ENCODE data around the gene ITGAX.
"Not testable (repeated sequence)": the region's sequence is repeated elsewhere in the genome, so short reads cannot be mapped to it uniquely, and the experiment has no call there.

The ITGAX gene

DNA sequence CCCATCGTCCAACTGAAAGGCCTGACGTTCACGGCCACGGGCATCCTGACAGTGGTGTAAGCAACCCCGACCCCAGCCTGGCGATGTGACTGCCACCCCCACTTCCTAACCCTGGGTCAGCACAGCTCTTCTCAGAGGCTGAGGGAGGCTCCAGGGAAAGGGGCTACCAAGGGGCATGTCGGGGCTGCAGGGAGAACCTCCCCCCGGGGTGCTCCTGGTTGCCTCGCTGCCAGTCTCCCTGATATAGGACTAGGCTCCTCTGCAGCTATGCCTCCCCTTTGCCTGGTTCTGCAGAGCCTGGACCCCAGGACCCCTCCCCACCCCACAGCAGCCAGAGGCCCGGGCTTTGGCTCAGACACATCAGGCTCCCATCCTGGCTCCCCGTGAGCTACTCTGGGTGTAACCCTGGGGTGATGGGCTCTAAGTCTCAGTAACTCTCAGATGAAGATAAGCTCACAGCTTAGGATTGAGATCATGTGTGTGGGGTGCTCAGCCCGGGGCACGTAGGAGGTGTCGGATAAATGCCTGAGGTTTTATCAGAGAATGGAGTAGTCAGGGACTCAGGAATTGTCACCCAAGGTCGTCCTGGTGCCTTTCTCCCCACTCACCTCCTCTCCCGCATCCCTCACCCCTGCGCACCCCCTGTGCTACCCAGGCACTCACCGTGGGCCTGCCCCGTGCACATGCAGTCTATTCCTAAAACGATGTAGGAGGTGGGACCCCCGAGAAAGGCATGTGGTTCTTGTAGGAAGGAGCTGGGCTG lies 48.8 kb downstream of the ITGAX start:
- Mint-ChIP-seq H3K27me3 (peaks cover 7% of the 10 kb centered on the region), H3K4me3 (no peak overlapping the region), H3K4me1 (peaks cover 19% of the 10 kb centered on the region), H3K9me3 (peaks cover 11 to 15% of the 10 kb centered on the region in 2 donors), H3K27ac (no peak overlapping the region)
- ATAC-seq (no peak), DNase-seq (no peak)

DNA sequence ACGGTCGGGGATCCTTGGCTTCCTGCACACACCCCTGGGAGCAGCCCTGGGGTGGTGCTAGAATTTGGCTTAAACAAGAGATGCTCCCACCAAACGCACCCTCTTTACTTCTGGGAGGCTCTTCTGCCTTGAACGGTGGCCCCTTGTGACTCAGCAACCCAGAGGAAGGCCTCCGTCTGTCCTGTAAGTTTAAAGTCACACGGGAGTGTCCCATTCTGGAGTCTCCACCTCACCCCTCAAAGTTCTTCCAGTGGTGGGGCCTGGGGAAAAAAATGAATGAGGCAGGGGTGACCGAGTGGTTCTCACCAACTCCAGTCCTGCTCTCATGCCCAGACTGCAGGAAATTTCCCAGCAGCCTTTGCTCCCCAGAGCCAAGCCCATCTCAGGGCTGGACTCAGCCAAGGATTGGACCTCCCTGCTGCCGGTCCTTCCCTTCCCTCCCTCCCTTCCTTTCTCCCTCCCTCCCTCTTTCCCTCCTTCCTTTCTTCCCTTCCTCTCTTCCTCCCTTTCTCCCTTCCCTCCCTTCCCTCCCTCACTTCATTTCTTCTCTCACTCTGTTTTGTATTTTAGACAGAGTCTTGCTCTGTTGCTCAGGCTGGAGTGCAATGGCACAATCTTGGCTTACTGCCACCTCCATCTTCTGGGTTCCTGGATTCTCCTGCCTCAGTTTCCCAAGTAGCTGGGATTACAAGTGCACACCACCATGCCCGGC lies 49.5 kb downstream of the ITGAX start:
- no peak for DNase-seq
- peaks cover 14% of the 10 kb centered on the region for H3K4me1 Mint-ChIP-seq
- no peak overlapping the region for H3K4me3 Mint-ChIP-seq
- H3K9me3 Mint-ChIP-seq, result peaks cover 7% of the 10 kb centered on the region in 2 donors
- peaks cover 9% of the 10 kb centered on the region for H3K27me3 Mint-ChIP-seq
- ATAC-seq, result no peak
- peak overlapping the region in 1 of 2 donors; percentile 72 for H3K27ac Mint-ChIP-seq

DNA sequence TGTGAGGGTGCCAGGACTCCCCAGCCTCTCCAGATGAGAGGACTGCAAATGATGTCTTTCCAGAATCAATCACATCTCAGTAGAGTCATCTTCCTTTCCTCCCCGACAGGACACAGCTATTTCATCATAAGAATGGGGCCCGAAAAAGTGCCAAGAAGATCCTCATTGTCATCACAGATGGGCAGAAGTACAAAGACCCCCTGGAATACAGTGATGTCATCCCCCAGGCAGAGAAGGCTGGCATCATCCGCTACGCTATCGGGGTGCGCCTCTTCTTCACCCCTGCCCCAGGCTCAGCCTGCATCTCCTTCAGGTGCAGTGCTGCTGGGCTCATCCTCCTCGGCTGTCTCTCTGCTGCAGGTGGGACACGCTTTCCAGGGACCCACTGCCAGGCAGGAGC lies 52.4 kb downstream of the ITGAX start:
- H3K27ac Mint-ChIP-seq, result no peak overlapping the region
- no peak overlapping the region for H3K4me3 Mint-ChIP-seq
- no peaks in the 10 kb centered on the region for H3K9me3 Mint-ChIP-seq
- H3K4me1 Mint-ChIP-seq, result no peaks in the 10 kb centered on the region
- DNase-seq (no peak), ATAC-seq (no peak)
- H3K27me3 Mint-ChIP-seq, result peaks cover 9% of the 10 kb centered on the region

DNA sequence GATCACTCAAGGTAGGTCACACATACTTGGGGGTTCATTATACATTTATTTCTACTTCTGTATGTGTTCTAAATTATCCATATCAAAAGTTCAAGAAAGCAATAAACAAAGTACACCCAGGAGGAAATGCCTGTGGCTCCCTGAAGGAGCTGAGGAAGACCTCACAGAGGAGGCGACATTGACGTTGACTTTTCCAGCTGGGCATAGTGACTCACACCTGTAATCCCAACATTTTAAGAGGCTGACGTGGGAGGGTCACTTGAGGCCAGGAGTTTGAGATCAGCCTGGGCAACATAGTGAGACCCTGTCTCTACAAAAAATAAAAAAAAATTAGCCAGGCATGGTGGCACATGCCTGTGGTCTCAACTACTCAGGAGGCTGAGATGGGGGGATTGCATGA lies 54.5 kb downstream of the ITGAX start:
- H3K27ac Mint-ChIP-seq, result peak overlapping the region in 1 of 2 donors; percentile 59
- DNase-seq (no peak), ATAC-seq (no peak)
- H3K27me3 Mint-ChIP-seq, result peaks cover 16% of the 10 kb centered on the region
- no peaks in the 10 kb centered on the region for H3K9me3 Mint-ChIP-seq
- peaks cover 2% of the 10 kb centered on the region for H3K4me1 Mint-ChIP-seq
- no peak overlapping the region for H3K4me3 Mint-ChIP-seq

DNA sequence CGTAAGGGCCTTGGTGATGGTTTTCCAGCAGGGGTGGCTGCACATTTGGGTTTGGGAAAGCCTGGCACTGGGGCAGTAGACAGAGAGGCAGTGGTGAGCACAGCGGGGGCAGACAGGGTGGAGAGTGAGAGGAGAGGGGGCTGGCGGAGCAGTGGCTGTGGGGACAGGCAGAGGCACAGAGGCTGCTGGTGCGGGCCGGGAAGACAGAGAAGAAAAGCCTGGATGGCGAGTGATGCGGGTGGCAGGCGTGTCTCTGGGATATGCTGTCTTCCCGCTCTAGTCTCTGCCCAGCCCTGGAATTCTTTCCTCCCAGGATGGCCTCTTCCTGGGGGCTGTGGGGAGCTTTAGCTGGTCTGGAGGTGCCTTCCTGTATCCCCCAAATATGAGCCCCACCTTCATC lies 55.1 kb downstream of the ITGAX start:
- no peaks in the 10 kb centered on the region for H3K9me3 Mint-ChIP-seq
- peaks cover 8% of the 10 kb centered on the region for H3K4me1 Mint-ChIP-seq
- no peak overlapping the region for H3K27ac Mint-ChIP-seq
- no peak for ATAC-seq
- H3K4me3 Mint-ChIP-seq, result no peak overlapping the region
- H3K27me3 Mint-ChIP-seq, result peaks cover 16% of the 10 kb centered on the region
- DNase-seq, result no peak

DNA sequence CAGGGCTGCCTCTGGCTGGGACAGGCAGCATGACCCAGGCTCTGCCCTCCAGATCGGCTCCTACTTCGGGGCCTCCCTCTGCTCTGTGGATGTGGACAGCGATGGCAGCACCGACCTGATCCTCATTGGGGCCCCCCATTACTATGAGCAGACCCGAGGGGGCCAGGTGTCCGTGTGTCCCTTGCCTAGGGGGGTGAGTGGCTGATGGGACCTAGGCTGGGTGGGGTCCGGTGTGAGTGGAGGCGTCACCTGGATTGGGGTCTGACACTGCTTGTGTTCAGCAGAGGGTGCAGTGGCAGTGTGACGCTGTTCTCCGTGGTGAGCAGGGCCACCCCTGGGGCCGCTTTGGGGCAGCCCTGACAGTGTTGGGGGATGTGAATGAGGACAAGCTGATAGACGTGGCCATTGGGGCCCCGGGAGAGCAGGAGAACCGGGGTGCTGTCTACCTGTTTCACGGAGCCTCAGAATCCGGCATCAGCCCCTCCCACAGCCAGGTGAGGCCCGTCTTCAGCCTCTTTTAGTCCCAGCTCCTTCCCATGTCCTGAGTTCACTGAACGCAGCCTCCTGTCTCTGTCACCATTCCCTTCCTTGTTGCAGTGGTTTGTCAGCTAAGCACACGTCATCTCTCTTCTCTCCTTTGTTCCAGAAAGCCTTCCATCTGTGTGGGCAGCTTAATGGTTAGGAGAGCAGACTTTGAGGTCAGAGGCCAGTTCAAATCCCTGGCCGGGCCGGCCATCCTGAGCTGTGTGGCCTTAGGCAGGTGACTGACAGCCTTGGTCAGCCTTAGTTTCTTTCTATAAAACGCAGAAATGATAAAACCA lies 56.3 kb downstream of the ITGAX start:
- Mint-ChIP-seq H3K4me1 (peaks cover 8% of the 10 kb centered on the region), H3K27me3 (peaks cover 24% of the 10 kb centered on the region), H3K4me3 (no peak overlapping the region), H3K27ac (no peak overlapping the region), H3K9me3 (no peaks in the 10 kb centered on the region)
- ATAC-seq (peak; percentile 52), DNase-seq (no peak)

DNA sequence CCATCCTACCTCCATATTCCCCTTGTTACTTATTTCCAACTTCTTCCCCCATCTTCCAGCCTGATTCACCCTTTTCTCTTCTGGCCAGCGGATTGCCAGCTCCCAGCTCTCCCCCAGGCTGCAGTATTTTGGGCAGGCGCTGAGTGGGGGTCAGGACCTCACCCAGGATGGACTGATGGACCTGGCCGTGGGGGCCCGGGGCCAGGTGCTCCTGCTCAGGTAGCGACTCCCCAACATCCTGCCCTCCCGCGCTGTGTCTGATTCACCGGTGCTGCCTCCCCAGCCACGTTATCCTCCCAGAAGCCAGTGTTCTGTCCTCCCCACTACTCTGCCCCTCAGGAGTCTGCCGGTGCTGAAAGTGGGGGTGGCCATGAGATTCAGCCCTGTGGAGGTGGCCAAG lies 57.8 kb downstream of the ITGAX start:
- no peak for ATAC-seq
- Mint-ChIP-seq H3K9me3 (no peaks in the 10 kb centered on the region), H3K27ac (no peak overlapping the region), H3K4me1 (peaks cover 12% of the 10 kb centered on the region), H3K27me3 (peaks cover 25% of the 10 kb centered on the region), H3K4me3 (no peak overlapping the region)
- no peak for DNase-seq

DNA sequence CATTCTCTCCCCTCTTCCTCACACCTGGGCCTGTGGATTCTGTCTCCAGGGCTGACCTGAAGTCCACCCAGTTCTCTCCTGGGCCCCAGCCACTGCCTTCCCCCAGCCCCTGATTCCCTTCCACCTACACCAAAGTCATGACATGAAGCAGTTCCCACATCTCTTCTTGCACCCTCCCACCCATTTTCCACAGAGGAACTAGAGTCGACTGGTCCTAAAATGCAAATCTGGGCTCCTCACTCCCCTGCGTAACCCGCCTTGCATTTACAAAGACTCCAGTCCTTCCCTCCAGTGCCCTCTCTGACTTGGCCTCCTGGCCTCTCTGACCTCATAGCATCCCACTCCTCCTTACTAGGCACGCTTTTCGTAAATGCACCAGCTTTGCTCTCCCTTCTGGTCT lies 58.4 kb downstream of the ITGAX start:
- Mint-ChIP-seq H3K4me1 (peaks cover 12% of the 10 kb centered on the region), H3K9me3 (no peaks in the 10 kb centered on the region), H3K4me3 (no peak overlapping the region), H3K27me3 (peaks cover 28% of the 10 kb centered on the region), H3K27ac (peak overlapping the region; percentile 29 to 49)
- no peak for ATAC-seq
- DNase-seq, result no peak

DNA sequence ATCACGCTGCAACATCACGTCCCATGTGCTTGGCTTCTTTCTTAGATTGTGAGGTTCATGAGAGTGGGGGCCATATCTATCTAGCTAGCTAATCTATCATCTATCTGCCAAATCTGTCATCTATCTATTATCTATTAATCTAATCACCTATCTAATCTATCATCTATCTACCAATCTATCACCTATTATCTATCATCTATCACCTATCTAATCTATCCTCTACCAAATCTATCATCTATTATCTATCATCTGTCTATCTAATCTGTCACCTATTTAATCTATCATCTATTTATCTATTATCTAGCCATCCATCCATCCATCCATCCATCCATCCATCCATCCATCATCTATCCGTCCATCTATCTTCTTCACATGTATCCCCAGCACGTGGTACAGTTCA lies 59.0 kb downstream of the ITGAX start:
- DNase-seq (no peak), ATAC-seq (no peak)
- Mint-ChIP-seq H3K4me3 (no peak overlapping the region), H3K27me3 (peaks cover 24% of the 10 kb centered on the region), H3K9me3 (no peaks in the 10 kb centered on the region), H3K27ac (no peak overlapping the region), H3K4me1 (peaks cover 12% of the 10 kb centered on the region)

DNA sequence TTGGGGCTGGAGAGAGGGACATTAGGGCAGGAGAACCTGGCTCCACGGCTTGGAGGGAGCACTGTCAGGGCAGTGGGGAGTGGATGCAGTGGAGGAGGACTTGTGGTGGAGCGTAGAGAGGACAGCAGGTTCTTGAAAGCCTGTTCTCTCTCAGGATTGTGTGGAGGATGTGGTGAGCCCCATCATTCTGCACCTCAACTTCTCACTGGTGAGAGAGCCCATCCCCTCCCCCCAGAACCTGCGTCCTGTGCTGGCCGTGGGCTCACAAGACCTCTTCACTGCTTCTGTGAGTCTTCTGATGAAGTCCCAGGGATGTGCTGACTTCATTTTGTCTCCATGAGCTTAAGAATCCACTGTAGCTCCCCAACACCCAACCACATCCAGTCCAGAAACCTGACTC lies 59.7 kb downstream of the ITGAX start:
- no peak overlapping the region for H3K4me3 Mint-ChIP-seq
- H3K27me3 Mint-ChIP-seq, result peaks cover 23% of the 10 kb centered on the region
- no peak overlapping the region for H3K27ac Mint-ChIP-seq

DNA sequence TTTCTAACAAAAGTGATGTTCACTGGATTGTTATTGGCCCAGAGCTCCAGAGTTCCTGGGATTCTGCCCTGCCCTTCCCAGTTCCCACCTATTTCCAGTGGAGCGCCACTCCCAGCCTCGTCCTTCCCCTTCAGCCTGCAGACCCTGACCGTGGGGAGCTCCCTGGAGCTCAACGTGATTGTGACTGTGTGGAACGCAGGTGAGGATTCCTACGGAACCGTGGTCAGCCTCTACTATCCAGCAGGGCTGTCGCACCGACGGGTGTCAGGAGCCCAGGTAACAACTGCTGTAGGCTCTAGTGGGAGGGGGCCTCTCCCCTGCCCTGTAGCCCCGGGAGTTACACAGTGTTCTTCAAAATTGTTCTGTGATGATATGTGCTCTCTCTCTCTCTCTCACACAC lies 61.4 kb downstream of the ITGAX start:
- no peak overlapping the region for H3K4me3 Mint-ChIP-seq
- H3K9me3 Mint-ChIP-seq, result no peaks in the 10 kb centered on the region
- DNase-seq (no peak), ATAC-seq (no peak)
- H3K27ac Mint-ChIP-seq, result peak overlapping the region in 1 of 2 donors; percentile 14
- peaks cover 23% of the 10 kb centered on the region for H3K27me3 Mint-ChIP-seq
- peaks cover 34% of the 10 kb centered on the region for H3K4me1 Mint-ChIP-seq

More for the DNA sequence above, 59.7 kb downstream of the ITGAX start:
- DNase-seq, result no peak
- peak; percentile 48 for ATAC-seq
- Mint-ChIP-seq H3K9me3 (no peaks in the 10 kb centered on the region), H3K4me1 (peaks cover 17% of the 10 kb centered on the region)

DNA sequence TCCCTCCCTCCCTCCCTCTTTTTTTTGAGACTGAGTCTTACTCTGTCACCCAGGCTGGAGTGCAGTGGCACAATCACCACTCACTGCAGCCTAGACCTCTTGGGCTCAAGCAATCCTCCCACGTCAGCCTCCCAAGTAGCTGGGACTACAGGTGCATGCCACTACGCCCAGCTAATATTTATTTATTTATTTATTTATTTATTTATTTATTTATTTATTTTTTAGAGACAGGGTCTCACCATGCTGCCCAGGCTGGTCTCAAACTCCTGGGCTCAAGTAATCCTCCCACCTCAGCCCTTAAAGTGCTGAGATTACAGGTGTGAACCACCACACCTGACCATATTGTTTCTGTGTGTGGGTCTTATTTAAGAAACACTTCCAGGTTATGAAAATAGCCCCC lies 62.1 kb downstream of the ITGAX start:
- Mint-ChIP-seq H3K27me3 (peaks cover 23% of the 10 kb centered on the region), H3K4me1 (peaks cover 40% of the 10 kb centered on the region)
- not testable (repeated sequence) for H3K4me3 Mint-ChIP-seq, H3K9me3 Mint-ChIP-seq, H3K27ac Mint-ChIP-seq, DNase-seq, ATAC-seq

DNA sequence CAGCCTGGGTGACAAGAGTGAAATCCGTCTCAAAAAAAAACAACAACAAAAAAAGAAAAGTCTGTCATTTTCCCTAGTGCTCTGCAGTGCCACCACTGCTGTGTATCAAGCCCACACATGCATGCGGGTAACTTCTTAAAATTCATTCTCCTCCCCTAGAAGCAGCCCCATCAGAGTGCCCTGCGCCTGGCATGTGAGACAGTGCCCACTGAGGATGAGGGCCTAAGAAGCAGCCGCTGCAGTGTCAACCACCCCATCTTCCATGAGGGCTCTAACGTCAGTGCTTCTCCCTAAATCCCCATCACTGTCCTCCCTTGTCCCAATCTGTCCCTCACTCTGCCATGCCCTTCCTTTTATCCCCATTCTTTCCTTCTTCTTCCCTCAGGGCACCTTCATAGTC lies 62.9 kb downstream of the ITGAX start:
- Mint-ChIP-seq H3K4me1 (peaks cover 49% of the 10 kb centered on the region), H3K4me3 (no peak overlapping the region), H3K27me3 (peaks cover 28% of the 10 kb centered on the region), H3K9me3 (no peaks in the 10 kb centered on the region), H3K27ac (no peak overlapping the region)
- ATAC-seq (no peak), DNase-seq (no peak)

DNA sequence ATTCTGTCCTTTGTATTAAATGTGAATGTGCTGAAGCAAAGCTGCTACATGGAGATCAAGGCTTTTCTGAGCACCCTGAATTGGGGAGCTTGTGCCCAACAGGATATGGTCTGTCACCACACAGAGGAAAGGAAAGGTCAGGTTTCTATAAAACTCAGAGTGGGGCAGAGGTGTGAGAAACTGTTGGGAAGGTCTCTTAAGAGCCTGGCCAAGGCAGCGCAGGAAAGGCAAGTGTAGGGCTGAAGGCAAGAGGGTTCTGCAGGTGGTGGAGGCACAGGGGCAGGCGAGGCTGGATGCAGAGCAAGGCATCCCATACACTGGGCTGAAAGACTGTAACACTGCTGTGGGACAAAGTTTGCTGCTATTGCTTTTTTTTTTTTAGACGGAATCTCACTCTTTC lies 65.1 kb downstream of the ITGAX start:
- ATAC-seq (peak; percentile 72), DNase-seq (peak; percentile 43 to 57)
- no peaks in the 10 kb centered on the region for H3K9me3 Mint-ChIP-seq
- peak overlapping the region; percentile 56 to 65 for H3K4me3 Mint-ChIP-seq
- peak overlapping the region in 1 of 2 donors; percentile 28 for H3K27ac Mint-ChIP-seq
- peaks cover 54% of the 10 kb centered on the region for H3K4me1 Mint-ChIP-seq
- peaks cover 42% of the 10 kb centered on the region for H3K27me3 Mint-ChIP-seq

DNA sequence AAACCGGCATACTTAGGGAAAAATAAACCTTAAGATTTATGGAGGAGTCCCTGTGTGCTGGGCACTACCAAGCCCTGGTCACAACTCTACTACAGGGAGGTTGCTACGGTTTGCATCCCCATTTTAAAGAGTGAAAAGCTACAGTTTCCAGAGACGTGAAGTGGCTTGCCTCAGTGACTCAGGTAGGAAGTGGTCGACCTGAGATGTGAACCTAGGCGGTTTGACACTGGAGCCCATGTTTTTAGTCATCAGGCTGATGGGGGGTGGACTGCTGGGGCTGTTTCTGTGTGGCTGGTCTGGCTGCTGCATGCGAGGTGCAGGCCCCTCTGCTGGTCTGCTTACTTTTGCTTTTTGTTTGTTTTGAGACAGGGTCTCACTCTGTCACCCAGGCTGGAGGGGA lies 66.6 kb downstream of the ITGAX start:
- Mint-ChIP-seq H3K4me3 (peak overlapping the region; percentile 41 to 60), H3K4me1 (peaks cover 56% of the 10 kb centered on the region), H3K27ac (peak overlapping the region; percentile 37 to 84), H3K9me3 (no peaks in the 10 kb centered on the region), H3K27me3 (peaks cover 50% of the 10 kb centered on the region)
- DNase-seq, result peak; percentile 79 to 87
- peak; percentile 98 for ATAC-seq

DNA sequence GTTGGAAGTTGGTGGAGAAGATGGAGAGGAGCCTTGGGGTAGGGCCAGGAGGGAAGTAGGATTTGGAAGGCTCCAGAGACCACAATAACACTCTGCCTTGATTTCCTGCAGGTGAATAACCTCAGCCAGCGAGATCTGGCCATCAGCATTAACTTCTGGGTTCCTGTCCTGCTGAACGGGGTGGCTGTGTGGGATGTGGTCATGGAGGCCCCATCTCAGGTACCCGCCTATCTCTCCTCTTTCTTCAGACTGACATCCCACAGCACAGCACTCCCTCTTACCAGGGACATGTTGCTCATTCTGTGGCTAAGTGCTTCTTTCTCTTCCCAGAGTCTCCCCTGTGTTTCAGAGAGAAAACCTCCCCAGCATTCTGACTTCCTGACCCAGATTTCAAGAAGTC lies 68.3 kb downstream of the ITGAX start:
- peaks cover 63% of the 10 kb centered on the region for H3K4me1 Mint-ChIP-seq
- no peaks in the 10 kb centered on the region for H3K9me3 Mint-ChIP-seq
- H3K27ac Mint-ChIP-seq, result no peak overlapping the region
- ATAC-seq, result no peak
- H3K4me3 Mint-ChIP-seq, result peak overlapping the region in 1 of 2 donors; percentile 5
- H3K27me3 Mint-ChIP-seq, result peaks cover 44% of the 10 kb centered on the region
- no peak for DNase-seq

All from stimulated activated naive CD8-positive, alpha-beta T cell treated with anti-CD3 and anti-CD28 coated beads, Interleukin-15, amount 100 ng/mL, for 72 hours (primary cell).